ENCODE data around the gene NR1H3.
"Not testable (repeated sequence)": the region's sequence is repeated elsewhere in the genome, so short reads cannot be mapped to it uniquely, and the experiment has no call there.

NR1H3 gene

GRCh38 chr11:47306484-47306844 lies 48.7 kb downstream of the NR1H3 start:
- DNase-seq (ENCODE audit: low read depth in 2 of 2), result no peak

- no peak for DNase-seq (ENCODE audit: low read depth in 2 of 2)
Observed at GRCh38 chr11:47308050-47308823, 50.4 kb downstream of the NR1H3 start.

- no peak for DNase-seq (ENCODE audit: low read depth in 2 of 2)
Observed at GRCh38 chr11:47314992-47315391, 57.2 kb downstream of the NR1H3 start.

GRCh38 chr11:47316501-47316900 lies 58.7 kb downstream of the NR1H3 start:
- not testable (repeated sequence) for DNase-seq (ENCODE audit: low read depth in 2 of 2)

GRCh38 chr11:47317064-47317828 lies 59.5 kb downstream of the NR1H3 start:
- no peak for DNase-seq (ENCODE audit: low read depth in 2 of 2)

- no peak for DNase-seq (ENCODE audit: low read depth in 2 of 2)
Observed at GRCh38 chr11:47318166-47318565, 60.4 kb downstream of the NR1H3 start.

Measured in stimulated activated CD8-positive, alpha-beta memory T cell treated with anti-CD3 and anti-CD28 coated beads, Interleukin-7, amount 100 ng/mL, for 4 hours (primary cell).